SW 1271 (cell line): ENCODE measurements around the gene EHD1.

Experiments used
- DNase-seq, 2 experiments: peaks; one replicate each; lab custom pipeline; 2025; lab: John Stamatoyannopoulos, UW

EHD1 gene

DNA sequence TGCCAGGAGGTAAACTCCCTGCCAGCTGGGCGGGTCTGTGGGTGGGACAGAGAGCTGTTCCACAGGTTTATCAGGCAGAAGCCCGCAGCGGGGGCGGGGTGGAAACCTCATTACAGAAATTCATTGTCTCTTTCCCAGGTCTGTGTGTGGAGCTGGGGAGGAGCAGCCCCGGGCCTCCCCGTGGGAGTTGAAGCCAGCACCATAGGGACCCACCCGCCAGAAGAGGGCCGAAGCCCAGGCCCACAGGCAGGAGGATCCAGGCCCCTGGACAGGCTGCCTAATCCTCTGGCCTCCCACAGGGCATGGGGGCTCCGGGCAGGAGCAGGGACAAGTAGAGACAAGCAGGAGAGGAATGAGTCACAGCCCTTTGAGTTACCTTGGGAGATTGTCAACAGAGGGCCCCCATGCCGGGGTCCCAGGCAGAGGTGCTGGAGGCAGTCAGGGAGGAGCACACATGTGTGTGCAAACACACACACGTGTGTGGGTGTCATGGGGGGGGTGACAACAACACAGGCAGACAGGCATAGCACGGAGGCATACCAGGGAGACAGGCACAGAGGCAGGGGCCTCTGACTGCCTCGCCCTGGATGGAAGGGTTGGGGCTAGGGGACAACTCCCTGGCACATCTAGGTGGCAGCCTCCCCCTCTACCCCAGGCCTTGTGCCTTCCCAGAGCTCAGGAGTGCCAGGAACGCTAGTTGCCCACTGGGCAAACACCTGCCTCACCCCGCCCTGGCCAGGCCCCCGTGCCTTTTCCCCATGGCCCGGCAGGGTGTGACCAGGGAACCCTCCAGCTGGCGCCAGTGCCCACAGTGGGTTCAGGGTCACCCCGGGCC lies 35.4 kb downstream of the EHD1 start:
- no peak for DNase-seq

DNA sequence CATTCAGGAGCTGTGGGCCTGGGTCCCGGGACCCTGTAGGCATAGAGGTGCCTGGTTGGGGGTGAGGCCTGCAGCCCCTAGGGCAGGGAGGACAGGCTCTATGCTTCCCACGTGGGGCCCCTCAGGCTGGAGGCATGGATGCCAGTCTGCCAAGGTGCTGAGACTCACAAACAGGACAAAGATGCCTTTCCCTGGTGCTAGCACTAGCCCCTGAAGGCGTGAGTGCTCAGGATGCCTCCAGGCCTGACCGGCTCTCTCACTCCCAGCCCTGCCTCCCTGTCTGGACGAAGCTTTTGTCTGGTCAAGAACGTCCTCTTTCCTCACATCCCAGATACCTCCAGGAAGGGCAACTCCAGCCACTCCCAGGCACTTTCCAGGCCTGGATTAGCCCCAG lies 36.1 kb downstream of the EHD1 start:
- no peak for DNase-seq

DNA sequence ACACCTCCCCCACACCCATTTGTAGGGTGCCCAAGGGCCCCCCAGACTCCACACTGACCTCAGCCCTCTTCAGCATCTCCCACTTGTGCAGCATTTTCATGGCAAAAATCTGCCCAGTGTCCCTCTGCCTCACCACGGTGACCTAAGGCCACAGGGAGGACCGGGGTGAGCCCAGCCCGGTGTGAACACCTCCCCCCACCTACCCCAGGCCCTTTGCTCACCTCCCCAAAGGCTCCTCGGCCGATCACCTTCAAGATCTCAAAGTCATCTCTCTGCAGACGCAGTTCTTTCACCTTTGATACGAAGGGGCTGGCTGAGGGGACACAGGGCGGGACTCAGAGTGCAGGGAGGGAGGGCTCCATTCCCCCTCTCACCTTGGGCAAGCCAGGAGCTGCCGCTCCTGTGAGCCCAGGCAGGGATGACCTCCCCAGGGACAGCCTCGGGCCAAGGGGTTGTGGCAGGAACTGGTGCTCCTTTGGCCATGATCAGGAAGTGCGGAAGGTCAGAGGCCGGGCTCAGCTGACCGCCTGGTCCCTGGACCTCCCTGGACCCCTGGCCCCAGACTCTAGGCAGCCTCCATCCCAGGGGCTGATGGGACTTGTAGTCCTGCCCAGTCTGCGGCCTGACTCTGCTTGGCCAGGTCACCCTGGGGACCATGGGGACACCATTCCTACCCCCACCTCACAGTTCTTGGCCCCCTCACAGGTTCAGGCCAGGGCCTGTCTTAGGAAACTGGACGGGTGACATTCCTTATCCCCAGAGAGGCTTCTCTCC lies 36.6 kb downstream of the EHD1 start:
- no peak for DNase-seq

DNA sequence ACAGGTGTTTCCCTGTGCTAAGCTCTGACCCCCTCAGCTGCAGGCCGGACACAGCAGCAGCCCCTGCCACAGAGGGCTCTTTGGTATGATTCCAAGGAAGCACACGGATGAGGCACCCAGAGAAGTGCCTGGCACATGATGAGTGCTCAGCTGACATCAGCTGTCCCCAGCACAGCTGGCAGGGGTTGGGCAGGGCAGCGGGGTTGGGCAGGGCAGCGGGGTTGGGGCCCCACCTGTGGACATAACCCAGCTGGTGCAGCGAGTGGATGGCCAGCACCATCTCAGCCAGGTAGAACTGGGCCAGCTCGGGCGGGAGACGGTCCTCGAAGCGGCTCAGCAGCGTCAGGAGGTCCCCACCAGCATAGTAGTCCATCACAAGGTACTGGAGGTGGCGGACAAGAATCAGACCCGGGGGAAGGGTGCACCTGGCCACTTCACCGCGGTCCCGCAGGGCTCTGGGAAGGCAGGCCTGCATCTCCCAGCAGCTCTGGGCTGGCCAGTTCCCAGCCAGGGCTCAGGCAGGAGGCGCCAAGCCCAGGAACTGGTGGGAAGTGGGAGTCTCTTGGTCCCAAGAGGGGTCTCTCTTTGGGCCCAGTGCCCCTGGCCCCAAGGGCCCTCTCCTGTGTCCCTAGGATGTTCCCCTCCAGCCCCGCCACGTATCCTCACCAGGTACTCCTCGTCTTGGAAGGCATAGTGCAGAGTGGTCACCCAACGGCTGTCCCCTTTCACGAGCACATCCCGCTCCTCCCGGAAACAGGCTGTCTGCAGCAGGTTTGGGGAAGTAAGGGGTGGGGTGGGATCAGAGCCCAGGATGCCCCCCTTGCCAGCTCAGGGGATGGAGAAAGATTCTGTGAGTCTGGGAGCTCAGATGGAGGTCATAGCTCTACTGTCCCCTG lies 38.3 kb downstream of the EHD1 start:
- no peak for DNase-seq

DNA sequence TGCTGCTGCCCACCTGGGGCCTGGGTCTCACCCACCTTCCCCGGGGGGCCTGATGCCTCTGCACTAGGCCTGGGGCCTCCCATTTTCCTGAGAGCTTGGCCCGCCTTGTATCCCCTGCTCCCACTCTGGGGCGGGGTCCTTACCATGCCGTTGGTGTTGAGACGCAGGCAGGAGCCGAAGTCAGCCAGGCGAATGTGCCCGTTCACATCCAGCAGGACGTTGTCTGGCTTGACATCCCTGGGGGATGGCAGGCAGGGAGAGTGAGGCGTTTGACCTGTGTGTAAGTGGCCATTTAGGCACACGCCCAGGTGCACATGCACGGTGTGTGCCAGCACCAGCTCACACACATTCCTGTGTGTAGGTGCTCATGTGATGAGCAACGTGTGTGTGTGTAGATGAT lies 39.1 kb downstream of the EHD1 start:
- no peak for DNase-seq

DNA sequence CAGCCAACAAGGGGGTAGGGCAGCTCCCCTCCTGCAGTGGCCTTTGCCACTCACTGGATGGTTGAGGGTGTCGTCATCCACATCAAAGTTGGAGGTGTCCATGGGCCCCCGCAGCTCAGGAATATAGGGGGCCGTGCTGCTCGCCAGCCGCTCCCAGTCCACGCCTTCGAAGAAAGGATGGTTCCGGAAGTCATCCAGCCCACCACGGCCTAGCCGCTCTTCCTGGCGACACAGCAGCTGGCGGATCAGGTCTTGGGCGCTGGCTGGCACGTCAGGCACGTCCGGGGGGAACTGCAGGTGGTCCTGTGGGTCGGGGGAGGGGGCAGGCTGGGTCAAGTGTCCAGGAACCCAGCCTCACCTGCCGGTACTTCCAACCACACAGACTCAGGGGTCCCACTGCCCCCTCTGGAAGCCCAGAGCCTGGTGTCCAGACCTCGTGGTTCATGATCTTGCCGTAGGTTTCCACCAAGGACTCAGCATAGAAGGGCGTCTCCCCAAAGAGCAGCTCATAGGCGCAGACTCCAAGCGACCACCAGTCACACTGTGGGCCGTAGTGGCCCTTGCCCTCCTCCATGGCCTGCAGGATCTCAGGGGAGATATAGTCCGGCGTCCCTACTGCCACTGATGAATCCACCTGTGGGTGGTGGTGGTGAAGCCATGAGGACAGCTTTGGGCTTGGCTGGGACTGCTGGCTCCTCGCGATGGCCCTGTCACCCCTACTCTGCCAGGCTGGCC lies 39.7 kb downstream of the EHD1 start:
- no peak for DNase-seq

DNA sequence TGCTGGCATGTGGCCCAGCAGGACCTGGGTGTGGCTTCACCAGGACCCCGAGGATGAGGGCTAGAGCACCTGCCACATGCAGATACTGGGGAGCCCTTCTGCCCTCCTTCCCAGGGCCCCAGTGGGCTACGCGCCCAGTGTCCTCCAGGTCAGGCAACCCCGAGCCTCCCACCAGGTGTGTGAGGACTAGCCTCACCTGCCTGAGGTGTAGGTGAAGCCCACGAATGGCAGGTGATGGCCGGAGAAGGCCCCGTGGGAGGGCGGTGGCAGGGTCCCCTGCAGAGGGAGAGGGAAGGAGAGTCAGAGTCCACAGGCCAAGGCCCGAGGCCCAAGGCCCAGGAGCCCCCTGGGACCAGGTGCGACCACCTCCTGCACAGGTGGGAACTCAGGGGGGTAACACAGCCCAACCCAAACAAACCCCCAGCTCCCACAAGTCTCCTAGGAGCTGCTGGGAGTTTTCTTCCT lies 40.5 kb downstream of the EHD1 start:
- DNase-seq: no peak

DNA sequence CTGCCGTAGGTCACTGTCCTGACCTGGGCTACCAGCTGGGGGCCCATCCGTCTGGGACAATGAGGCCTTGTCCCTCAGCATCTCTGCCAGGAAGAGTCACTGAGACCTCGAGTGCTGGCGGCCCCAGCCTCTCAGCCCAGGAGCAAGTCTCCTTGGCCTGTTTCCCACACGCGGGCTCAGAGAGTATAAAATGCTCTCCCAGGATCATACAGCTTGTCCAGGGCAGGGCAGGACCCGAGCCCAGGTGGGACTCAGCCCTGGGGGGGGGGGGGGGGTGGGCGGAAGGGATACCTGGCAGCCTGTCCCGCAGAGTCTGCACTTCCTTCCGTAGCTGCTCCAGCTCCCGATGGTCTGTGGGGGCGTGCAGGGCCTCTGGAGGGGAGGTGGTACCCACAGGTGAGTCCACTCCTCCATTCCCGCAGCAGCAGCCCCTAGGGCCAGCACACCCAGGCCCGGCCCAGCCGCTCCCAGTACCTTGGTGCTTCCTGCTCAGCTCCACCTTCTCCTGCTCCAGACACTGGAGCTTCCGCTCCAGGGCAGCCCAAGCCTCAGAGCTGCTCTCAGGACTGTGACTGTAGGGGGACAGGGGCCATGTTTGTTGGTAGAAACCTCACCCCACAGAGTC lies 41.9 kb downstream of the EHD1 start:
- DNase-seq: no peak

DNA sequence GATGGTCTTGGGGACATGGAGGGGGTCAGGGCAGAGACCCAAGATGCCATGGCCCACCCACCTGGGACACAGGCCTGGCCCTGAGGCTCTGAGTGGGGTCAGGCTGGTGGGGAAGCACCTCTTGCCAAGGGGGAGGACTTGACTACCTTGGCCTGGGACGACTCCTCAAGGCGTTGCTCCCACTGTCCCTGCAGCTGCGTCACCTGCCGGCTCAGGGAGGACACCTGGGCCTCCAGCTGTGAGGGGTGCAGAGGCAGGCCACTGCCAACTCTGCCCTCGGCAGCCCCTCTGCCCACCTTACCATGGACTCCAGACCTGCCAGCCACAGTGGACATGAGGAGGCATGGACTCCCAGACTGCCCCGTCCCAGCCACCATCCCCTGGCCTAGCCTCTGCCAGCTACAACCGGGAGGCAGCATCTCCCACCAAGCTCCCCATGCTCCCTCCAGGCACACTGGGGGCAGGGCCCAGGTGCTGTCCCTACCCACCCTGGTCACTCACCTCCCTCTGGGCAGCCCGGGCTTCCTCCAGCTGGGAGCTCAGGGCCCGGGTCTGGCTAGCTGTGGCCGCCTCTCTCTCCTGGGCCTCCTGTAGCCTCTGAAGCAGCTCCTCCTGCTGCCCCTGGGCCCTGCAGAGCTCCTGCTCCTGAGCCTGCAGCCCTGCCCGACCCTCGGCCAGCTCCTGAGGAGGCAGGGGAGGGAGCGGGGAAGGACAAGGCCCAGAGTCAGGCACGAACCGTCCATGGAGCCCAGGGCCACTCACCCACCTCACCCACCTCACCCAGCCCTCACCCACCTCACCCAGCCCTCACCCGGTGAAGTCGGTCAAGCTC lies 42.6 kb downstream of the EHD1 start:
- no peak for DNase-seq

DNA sequence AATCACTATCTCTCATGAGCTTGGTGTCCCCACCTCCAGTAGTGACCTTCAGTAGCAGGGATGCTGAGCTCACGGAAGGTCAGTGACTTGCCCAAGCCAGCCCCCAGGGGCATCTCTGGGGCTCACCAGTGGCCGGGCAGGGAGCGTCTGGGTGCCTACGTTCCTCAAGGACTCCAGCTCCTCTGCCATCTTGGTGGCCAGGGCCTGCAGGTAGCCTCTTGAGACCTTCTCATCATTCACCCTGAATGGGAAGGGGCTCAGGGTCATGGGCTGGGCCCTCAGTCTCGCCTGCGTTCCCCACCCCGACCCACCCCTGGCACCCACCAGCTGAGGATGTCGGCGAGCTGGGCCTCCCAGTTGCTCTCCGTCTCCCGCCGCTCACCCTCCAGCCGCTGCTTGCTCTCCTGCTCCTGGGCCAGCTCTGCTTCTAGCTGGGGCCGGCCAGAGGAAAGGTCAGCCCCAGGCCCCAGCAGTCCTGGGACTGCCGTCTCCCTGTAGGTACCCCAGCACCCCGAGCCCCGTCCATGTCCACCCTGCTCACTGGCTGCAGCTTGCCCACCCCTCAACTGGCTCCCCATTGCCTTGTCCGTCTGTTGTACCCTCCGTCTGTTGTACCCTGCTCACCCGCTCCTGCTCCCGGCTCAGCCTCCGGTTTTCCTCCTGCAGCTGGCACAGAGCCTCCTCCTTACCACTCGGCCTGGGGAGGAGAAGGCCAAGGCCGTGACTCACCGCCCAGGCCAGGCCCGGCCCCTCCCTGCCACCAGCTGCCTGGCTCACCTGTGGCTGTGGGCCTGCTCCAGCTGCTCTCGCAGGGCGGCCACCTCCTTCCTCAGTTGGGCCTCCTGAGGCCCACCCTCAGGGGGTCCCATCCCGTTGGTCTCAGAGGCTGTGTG lies 43.5 kb downstream of the EHD1 start:
- peak in 1 of 2 experiments; percentile 46 for DNase-seq

DNA sequence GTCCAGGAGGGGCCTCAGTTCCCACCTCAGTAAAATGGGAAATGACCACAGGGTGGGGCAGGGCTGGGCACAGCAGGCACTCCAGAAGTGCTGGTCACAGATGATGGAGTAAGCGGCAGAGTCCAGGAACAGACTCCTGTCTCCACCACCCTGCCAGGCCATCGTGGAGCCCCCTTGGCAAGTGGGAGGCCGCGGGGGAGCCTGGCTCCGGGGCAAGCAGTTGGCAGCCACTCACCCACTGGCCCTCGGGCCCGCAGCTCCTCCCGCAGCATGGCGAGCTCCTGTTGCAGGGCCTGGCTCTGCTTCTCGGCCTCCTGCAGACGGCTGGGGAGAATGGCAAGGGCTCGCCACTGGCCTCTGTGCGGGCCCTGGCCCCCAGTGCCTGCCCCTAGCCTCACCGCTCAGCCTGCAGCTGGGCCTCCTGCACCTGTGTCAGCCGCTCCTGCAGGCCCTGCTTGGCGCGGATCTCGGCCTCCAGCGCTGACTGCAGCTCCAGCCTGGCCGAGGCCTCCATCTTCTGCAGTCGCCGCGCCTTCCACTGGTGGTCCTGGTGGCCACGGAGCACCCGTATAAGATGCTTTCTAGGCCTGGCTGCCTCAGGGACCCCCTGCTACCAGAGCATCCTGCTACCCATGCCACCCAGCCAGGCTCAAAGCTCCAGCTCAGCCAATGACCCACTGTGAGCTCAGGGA lies 44.2 kb downstream of the EHD1 start:
- DNase-seq: no peak

DNA sequence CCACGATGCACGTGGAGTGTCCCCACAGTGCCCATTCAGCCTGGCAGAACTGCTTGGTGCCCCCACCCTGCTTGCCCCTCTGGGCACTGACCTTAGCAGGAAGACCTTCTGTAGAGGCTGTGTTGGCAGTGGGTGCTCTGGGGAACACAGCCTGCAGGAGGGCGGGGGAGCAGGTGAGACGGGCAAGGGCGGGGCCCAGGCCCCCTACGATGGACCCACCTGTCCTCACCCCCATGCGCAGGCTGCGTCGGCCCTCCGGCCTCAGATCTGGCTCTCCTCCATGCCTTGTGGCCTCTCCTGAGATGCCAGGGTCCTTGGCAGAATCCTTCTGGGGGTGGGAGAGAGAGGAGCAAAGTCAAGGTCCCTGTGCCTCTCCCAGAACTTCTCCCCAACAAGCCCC lies 44.9 kb downstream of the EHD1 start:
- no peak for DNase-seq

DNA sequence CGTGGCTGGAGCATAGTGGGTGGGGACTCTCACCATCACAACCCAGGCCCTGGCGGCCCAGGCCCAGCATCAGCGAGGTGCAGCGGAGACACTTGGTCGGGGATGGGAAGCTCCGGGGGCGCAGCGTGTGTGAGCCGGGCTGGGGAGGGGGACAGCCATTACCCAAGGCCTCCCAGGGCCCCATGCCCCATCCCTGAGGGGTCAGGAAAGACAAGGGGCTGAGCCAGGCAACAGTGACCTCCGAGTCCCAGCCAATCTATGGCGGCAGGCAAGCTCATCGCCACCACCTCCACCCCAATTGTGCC lies 45.3 kb downstream of the EHD1 start:
- no peak for DNase-seq

DNA sequence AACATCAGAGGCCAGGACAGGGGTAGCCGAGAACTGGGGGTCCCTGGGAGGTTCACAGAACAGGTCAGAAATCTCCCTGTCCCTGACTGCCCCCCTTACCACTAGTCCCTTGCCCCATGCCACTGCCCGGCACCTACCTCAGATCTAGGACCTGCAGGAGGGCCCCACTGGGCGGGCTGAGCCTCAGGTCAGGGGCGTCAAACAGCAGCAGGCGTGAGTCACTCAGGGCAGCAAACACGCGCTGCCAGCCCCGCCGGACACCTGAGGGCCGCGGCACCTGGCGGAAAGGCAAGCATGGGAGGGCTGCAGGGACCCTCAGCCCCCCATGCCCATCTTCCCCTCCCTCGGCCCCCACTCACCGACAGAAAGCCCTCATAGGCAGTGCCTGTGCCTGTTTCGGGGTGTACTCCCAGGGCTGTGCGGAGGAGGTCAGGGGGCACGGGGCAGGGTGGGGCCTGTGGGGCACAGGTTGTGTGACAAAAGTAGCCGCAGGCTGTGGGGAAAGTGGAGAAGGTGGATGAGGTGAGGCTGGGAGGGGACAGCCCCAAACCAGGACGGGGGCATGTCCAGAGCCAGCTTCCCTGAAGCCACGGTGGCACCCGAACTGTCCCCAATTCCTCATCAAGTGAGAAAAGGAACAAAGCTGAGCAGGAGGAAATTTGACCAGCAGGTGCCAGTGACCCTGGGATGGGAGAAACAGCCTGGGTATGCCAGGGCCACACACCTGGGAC lies 45.8 kb downstream of the EHD1 start:
- DNase-seq: no peak

DNA sequence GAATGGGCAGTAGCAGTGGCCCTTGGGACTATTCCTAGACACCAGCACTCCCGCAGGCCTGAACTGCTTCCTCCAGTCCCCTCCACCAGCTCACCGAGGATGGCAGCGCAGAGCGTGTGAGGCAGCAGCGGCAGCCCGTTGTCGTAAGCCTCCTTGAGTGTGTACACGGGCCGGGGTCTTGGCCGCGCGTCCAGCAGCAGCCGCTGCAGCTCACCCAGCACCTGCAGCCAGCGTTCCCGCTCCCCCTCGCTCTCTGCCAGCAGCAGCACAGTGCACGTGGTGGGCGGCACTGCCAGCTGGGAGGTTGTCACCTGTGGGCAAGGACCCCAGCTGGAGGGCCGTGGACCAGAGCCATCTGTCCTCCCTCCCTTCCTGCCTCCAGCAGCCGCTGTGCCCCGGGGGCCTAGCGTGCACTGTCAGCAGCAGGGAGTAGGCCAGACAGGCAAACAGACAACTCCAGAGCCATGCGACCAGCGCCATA lies 47.0 kb downstream of the EHD1 start:
- no peak for DNase-seq

DNA sequence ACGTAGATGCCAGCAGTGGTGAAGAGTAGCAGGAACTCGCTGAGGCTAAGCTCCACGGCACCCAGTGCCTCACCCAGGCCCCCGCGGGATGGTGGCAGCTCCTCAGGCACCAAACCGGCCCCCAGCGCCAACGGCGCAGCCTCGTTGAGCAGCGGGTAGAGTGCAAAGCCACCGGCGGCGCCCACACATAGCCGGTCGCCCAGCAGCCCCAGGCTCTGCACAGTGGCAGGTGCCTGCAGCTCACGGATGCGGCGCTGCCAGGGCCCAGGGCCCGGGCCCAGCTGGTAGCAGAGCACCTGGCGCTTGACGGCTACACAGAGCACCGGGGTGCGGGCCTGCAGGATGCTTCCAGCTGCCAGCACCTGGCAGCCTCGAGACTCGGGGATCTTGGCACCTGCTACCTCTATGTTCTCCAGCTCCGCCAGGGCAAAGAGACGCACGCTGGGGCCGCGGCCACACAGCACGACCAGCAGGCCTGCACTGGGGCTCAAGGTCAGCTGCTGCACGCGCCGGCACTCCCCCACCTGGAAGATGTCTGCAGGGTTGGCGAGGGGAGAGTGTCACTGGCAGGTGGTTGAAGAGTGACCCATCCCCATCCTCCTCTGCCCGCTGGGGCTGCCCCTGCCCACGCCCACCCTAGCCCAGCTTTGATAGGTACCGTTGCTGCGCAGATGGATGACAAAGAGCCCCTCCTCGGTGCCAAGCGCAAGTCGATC lies 48.7 kb downstream of the EHD1 start:
- no peak for DNase-seq

DNA sequence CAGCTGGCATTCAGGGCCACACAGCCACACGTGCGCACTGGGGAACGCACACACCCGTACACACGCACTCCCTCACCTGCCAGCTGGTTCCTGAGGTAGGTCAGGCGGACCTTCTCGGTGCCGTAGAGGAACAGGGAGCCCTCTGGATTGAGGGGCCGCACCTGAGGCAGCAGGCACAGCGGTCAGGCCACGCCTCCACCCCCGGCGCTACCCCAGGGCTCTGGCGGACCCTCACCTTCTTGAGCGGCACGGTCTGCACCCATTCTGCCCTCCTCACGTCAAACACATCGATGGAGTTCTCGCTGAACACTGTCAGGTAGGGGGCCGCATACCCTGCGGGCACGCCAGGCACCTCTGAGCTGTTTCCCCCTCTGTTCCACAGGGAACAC lies 51.0 kb downstream of the EHD1 start:
- no peak for DNase-seq
